Measurements from ENCODE around the gene KCNMA1.

The KCNMA1 gene

DNA sequence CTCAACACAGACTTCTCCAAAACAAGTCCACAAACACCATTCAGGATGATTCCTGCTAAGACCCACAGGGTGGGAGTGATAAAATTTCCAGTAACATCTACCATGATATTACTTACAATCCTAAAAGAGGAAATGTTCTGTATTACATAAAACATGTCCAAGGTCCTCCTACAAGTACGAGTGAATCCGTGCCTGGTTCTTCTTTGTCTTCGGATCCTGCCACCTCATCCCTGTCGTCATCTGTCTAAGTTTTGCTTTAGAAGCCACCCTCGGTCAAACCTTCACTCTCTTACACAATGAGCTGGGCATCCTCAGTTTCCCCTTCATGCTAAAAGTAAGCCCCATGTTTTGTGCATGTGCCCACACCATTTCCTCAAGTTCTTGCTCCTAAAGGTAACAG lies 279.0 kb downstream of the KCNMA1 start:
- H3K9me3 ChIP-seq (replicated peaks in 1 of 2; ENCODE audit: control insufficient read depth in 2 of 2, insufficient read depth in 1 of 2, low read depth in 1 of 2, low read length in 2 of 2): no peaks in the 10 kb centered on the region
- DNase-seq (ENCODE audit: low spot score): no peak
- no peak overlapping the region for H3K23ac ChIP-seq (ENCODE audit: low read depth, low read length, poor library complexity)
- peaks cover 0 to 1% of the 10 kb centered on the region in 2 donors for H3K4me1 ChIP-seq (ENCODE audit: control insufficient read depth in 2 of 2, insufficient read depth in 1 of 2, low read depth in 1 of 2, low read length in 2 of 2)
- no peak overlapping the region for H3K4me2 ChIP-seq (ENCODE audit: insufficient read depth, low read length, poor library complexity, severe bottlenecking)
- no peak overlapping the region for H3K27ac ChIP-seq (replicated peaks; ENCODE audit: low read length)
- H4K8ac ChIP-seq (ENCODE audit: low read depth, low read length): no peak overlapping the region
- H2AFZ ChIP-seq (ENCODE audit: low read length): no peak overlapping the region
- H3K79me1 ChIP-seq (ENCODE audit: low read depth, low read length): no peaks in the 10 kb centered on the region
- H2BK120ac ChIP-seq (ENCODE audit: low read depth, low read length): no peak overlapping the region
- H2AK5ac ChIP-seq (ENCODE audit: low read depth, low read length): no peak overlapping the region
- H2BK12ac ChIP-seq (ENCODE audit: low read length): no peak overlapping the region
- no peak overlapping the region for H3K4me3 ChIP-seq (ENCODE audit: low read length in 2 of 2)
- H3K27me3 ChIP-seq (ENCODE audit: control insufficient read depth in 3 of 3, insufficient read depth in 3 of 3, low read depth in 1 of 3, low read length in 3 of 3): no peaks in the 10 kb centered on the region
- no CpG with 5 or more reads among the region's 5 CpGs for WGBS, 2 donors (ENCODE audit: extremely low coverage in 2 of 2, insufficient read length in 2 of 2, insufficient replicate concordance in 1 of 2)
- H3K18ac ChIP-seq (ENCODE audit: low read length): no peak overlapping the region
- H3K4ac ChIP-seq (ENCODE audit: low read length): no peak overlapping the region
- H3K36me3 ChIP-seq (replicated peaks in 1 of 2; ENCODE audit: control insufficient read depth in 2 of 2, insufficient read depth in 2 of 2, low read length in 2 of 2): no peaks in the 10 kb centered on the region
- no peak overlapping the region for H2BK5ac ChIP-seq (ENCODE audit: low read length)
- no peak overlapping the region for H3K14ac ChIP-seq (ENCODE audit: low read length)
- no peak overlapping the region for H2BK15ac ChIP-seq (ENCODE audit: low read length)
- H4K91ac ChIP-seq (ENCODE audit: low read depth, low read length, poor library complexity): no peak overlapping the region
- H3K9ac ChIP-seq (ENCODE audit: low read depth, low read length, poor library complexity): no peak overlapping the region

GRCh38 chr10:77357611-77358310 lies 279.8 kb downstream of the KCNMA1 start:
- Histone ChIP-seq H3K4me1 (ENCODE audit: control insufficient read depth in 2 of 2, insufficient read depth in 1 of 2, low read depth in 1 of 2, low read length in 2 of 2) (no peaks in the 10 kb centered on the region), H2BK5ac (ENCODE audit: low read length) (no peak overlapping the region), H3K9me3 (replicated peaks in 1 of 2; ENCODE audit: control insufficient read depth in 2 of 2, insufficient read depth in 1 of 2, low read depth in 1 of 2, low read length in 2 of 2) (no peaks in the 10 kb centered on the region), H3K9ac (ENCODE audit: low read depth, low read length, poor library complexity) (no peak overlapping the region), H3K27me3 (ENCODE audit: control insufficient read depth in 3 of 3, insufficient read depth in 3 of 3, low read depth in 1 of 3, low read length in 3 of 3) (no peaks in the 10 kb centered on the region), H3K14ac (ENCODE audit: low read length) (no peak overlapping the region), H2AK5ac (ENCODE audit: low read depth, low read length) (no peak overlapping the region), H2AFZ (ENCODE audit: low read length) (no peak overlapping the region), H4K91ac (ENCODE audit: low read depth, low read length, poor library complexity) (no peak overlapping the region), H2BK120ac (ENCODE audit: low read depth, low read length) (no peak overlapping the region), H3K4me3 (ENCODE audit: low read length in 2 of 2) (no peak overlapping the region), H3K18ac (ENCODE audit: low read length) (no peak overlapping the region), H3K23ac (ENCODE audit: low read depth, low read length, poor library complexity) (no peak overlapping the region), H3K4ac (ENCODE audit: low read length) (no peak overlapping the region), H3K79me1 (ENCODE audit: low read depth, low read length) (no peaks in the 10 kb centered on the region), H2BK12ac (ENCODE audit: low read length) (no peak overlapping the region), H3K36me3 (replicated peaks in 1 of 2; ENCODE audit: control insufficient read depth in 2 of 2, insufficient read depth in 2 of 2, low read length in 2 of 2) (no peaks in the 10 kb centered on the region), H4K8ac (ENCODE audit: low read depth, low read length) (no peak overlapping the region), H2BK15ac (ENCODE audit: low read length) (no peak overlapping the region), H3K4me2 (ENCODE audit: insufficient read depth, low read length, poor library complexity, severe bottlenecking) (no peak overlapping the region), H3K27ac (replicated peaks; ENCODE audit: low read length) (no peak overlapping the region)
- WGBS, 2 donors (ENCODE audit: extremely low coverage in 2 of 2, insufficient read length in 2 of 2, insufficient replicate concordance in 1 of 2): no CpG with 5 or more reads among the region's 4 CpGs
- DNase-seq (ENCODE audit: low spot score): no peak

DNA sequence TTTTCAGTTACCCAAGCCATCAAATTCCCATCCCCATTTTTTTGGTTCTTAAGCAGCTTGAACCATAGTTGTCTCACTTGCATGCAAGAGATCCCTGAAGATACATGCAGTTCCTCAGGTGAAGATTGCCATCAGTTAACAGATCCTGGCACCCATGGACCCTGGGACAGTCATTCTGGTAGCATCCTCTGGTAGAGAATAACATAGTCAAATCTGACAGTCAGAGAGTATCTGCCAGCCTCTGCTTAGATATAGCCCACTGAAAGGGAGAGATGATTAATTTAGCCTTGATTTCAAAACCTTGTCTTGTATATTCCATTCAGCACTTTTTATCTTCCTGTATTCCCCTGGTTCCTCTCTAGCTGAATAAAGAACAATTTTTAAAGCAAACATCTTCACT lies 280.4 kb downstream of the KCNMA1 start:
- Histone ChIP-seq H3K9ac (ENCODE audit: low read depth, low read length, poor library complexity) (no peak overlapping the region), H3K79me1 (ENCODE audit: low read depth, low read length) (no peaks in the 10 kb centered on the region)
- no peak for DNase-seq (ENCODE audit: low spot score)

GRCh38 chr10:77355844-77356243 lies 281.8 kb downstream of the KCNMA1 start:
- no peak overlapping the region for H3K27ac ChIP-seq (replicated peaks; ENCODE audit: low read length)
- no peak overlapping the region for H2BK5ac ChIP-seq (ENCODE audit: low read length)
- H2BK12ac ChIP-seq (ENCODE audit: low read length): no peak overlapping the region
- H3K9me3 ChIP-seq (replicated peaks in 1 of 2; ENCODE audit: control insufficient read depth in 2 of 2, insufficient read depth in 1 of 2, low read depth in 1 of 2, low read length in 2 of 2): no peaks in the 10 kb centered on the region
- no peak overlapping the region for H3K18ac ChIP-seq (ENCODE audit: low read length)
- no peak overlapping the region for H3K9ac ChIP-seq (ENCODE audit: low read depth, low read length, poor library complexity)
- no peak overlapping the region for H4K91ac ChIP-seq (ENCODE audit: low read depth, low read length, poor library complexity)
- H3K4me1 ChIP-seq (ENCODE audit: control insufficient read depth in 2 of 2, insufficient read depth in 1 of 2, low read depth in 1 of 2, low read length in 2 of 2): no peaks in the 10 kb centered on the region
- no peak overlapping the region for H2BK120ac ChIP-seq (ENCODE audit: low read depth, low read length)
- H3K4me2 ChIP-seq (ENCODE audit: insufficient read depth, low read length, poor library complexity, severe bottlenecking): no peak overlapping the region
- no peak overlapping the region for H2AFZ ChIP-seq (ENCODE audit: low read length)
- no CpG with 5 or more reads among the region's 4 CpGs for WGBS, 2 donors (ENCODE audit: extremely low coverage in 2 of 2, insufficient read length in 2 of 2, insufficient replicate concordance in 1 of 2)
- no peaks in the 10 kb centered on the region for H3K27me3 ChIP-seq (ENCODE audit: control insufficient read depth in 3 of 3, insufficient read depth in 3 of 3, low read depth in 1 of 3, low read length in 3 of 3)
- no peaks in the 10 kb centered on the region for H3K79me1 ChIP-seq (ENCODE audit: low read depth, low read length)
- no peak overlapping the region for H3K23ac ChIP-seq (ENCODE audit: low read depth, low read length, poor library complexity)
- no peak overlapping the region for H2AK5ac ChIP-seq (ENCODE audit: low read depth, low read length)
- no peak overlapping the region for H2BK15ac ChIP-seq (ENCODE audit: low read length)
- H3K14ac ChIP-seq (ENCODE audit: low read length): no peak overlapping the region
- H3K36me3 ChIP-seq (replicated peaks in 1 of 2; ENCODE audit: control insufficient read depth in 2 of 2, insufficient read depth in 2 of 2, low read length in 2 of 2): no peaks in the 10 kb centered on the region
- no peak overlapping the region for H3K4ac ChIP-seq (ENCODE audit: low read length)
- H4K8ac ChIP-seq (ENCODE audit: low read depth, low read length): no peak overlapping the region
- DNase-seq (ENCODE audit: low spot score): no peak
- no peak overlapping the region for H3K4me3 ChIP-seq (ENCODE audit: low read length in 2 of 2)

More for the DNA sequence above, 280.4 kb downstream of the KCNMA1 start:
- Histone ChIP-seq H3K9me3 (replicated peaks in 1 of 2; ENCODE audit: control insufficient read depth in 2 of 2, insufficient read depth in 1 of 2, low read depth in 1 of 2, low read length in 2 of 2) (no peaks in the 10 kb centered on the region), H2AK5ac (ENCODE audit: low read depth, low read length) (no peak overlapping the region), H2AFZ (ENCODE audit: low read length) (no peak overlapping the region), H3K4me2 (ENCODE audit: insufficient read depth, low read length, poor library complexity, severe bottlenecking) (no peak overlapping the region), H3K4me3 (ENCODE audit: low read length in 2 of 2) (no peak overlapping the region), H2BK5ac (ENCODE audit: low read length) (no peak overlapping the region), H3K23ac (ENCODE audit: low read depth, low read length, poor library complexity) (no peak overlapping the region), H4K91ac (ENCODE audit: low read depth, low read length, poor library complexity) (no peak overlapping the region), H3K18ac (ENCODE audit: low read length) (no peak overlapping the region), H3K4me1 (ENCODE audit: control insufficient read depth in 2 of 2, insufficient read depth in 1 of 2, low read depth in 1 of 2, low read length in 2 of 2) (no peaks in the 10 kb centered on the region), H2BK15ac (ENCODE audit: low read length) (no peak overlapping the region), H3K4ac (ENCODE audit: low read length) (no peak overlapping the region), H2BK120ac (ENCODE audit: low read depth, low read length) (no peak overlapping the region), H3K27me3 (ENCODE audit: control insufficient read depth in 3 of 3, insufficient read depth in 3 of 3, low read depth in 1 of 3, low read length in 3 of 3) (no peaks in the 10 kb centered on the region), H3K36me3 (replicated peaks in 1 of 2; ENCODE audit: control insufficient read depth in 2 of 2, insufficient read depth in 2 of 2, low read length in 2 of 2) (no peaks in the 10 kb centered on the region), H3K27ac (replicated peaks; ENCODE audit: low read length) (no peak overlapping the region), H2BK12ac (ENCODE audit: low read length) (no peak overlapping the region), H4K8ac (ENCODE audit: low read depth, low read length) (no peak overlapping the region), H3K14ac (ENCODE audit: low read length) (no peak overlapping the region)

Data from neuronal stem cell (in vitro differentiated cells).